HUES64 (cell line): ENCODE measurements around the gene FAM131C.

Experiments
- H3K27ac ChIP-seq: 2 replicates; pipeline ENCODE4 v1.7.0; 2013; ENCODE audit warnings: low read depth, low read length, inconsistent platforms
- H3K27me3 ChIP-seq: 2 replicates; pipeline ENCODE4 v1.6.1; 2013; ENCODE audit warnings: mild to moderate bottlenecking, low read length; ENCODE audit not compliant: insufficient read depth
- H3K36me3 ChIP-seq: 2 replicates; pipeline ENCODE4 v1.6.1; 2013; ENCODE audit warnings: mild to moderate bottlenecking, low read length; ENCODE audit not compliant: insufficient read depth
- H3K4me1 ChIP-seq: 2 replicates; pipeline ENCODE4 v1.6.1; 2013; ENCODE audit warnings: mild to moderate bottlenecking, low read length, moderate library complexity; ENCODE audit not compliant: insufficient read depth
- H3K4me3 ChIP-seq: 2 replicates; pipeline ENCODE4 v1.5.1; 2013; ENCODE audit warnings: mild to moderate bottlenecking, low read length, moderate library complexity
- H3K9ac ChIP-seq: 2 replicates; pipeline ENCODE4 v1.6.1; 2013; ENCODE audit warnings: mild to moderate bottlenecking, low read depth, low read length
- H3K9me3 ChIP-seq: 2 replicates; pipeline ENCODE4 v1.6.1; 2013; ENCODE audit warnings: low read depth, low read length; ENCODE audit not compliant: insufficient read depth
- WGBS: fragments of 150-250, 120-280 bp; methylation state at CpG from one replicate; pipeline ENCODE4 v1.1.7; 2013; ENCODE audit warnings: missing lambda C conversion rate; 5-methylcytosine and 5-hydroxymethylcytosine counted together

Gene FAM131C

GRCh38 chr1:16099412-16099811 lies 26.0 kb upstream of the FAM131C start:
- 89% methylated on average over 1 of the region's 1 CpG for WGBS
- H3K9me3 ChIP-seq: 0 out of 2 replicates have a peak, but pooled peaks cover 3% of the 10 kb centered on the region
- no peaks in the 10 kb centered on the region for H3K27me3 ChIP-seq
- H3K4me3 ChIP-seq: no peak overlapping the region
- H3K9ac ChIP-seq: no peak overlapping the region
- H3K27ac ChIP-seq: no peak overlapping the region
- H3K4me1 ChIP-seq: no peaks in the 10 kb centered on the region
- H3K36me3 ChIP-seq: no peaks in the 10 kb centered on the region

DNA sequence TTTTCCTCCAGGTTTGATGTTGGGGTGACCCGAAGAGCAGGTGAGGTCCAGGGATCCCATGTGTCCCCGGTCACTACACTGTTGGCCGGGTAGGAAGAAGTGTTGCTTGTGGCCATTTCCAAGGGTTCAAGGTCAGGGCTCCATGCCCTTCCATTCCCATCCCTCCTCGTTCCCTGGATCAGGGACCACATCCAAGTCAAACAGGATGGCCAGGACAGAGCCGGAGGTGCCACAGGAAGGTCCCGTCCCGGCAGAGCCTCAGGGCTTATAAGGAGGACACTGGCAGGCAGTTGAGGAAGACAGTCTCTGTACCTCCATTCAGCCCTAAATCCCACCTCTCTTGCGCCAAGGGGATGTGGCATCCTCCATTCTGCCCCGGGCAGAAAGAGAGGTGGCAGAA lies 22.0 kb upstream of the FAM131C start:
- no peak overlapping the region for H3K9ac ChIP-seq

GRCh38 chr1:16094453-16095158 lies 21.2 kb upstream of the FAM131C start:
- Histone ChIP-seq H3K4me3 (no peak overlapping the region), H3K9ac (no peak overlapping the region), H3K36me3 (no peaks in the 10 kb centered on the region), H3K27me3 (no peaks in the 10 kb centered on the region), H3K9me3 (no peaks in the 10 kb centered on the region), H3K27ac (no peak overlapping the region), H3K4me1 (no peaks in the 10 kb centered on the region)
- 94% methylated on average over 20 of the region's 21 CpGs for WGBS

More for the DNA sequence above, 22.0 kb upstream of the FAM131C start:
- H3K27me3 ChIP-seq: no peaks in the 10 kb centered on the region
- no peak overlapping the region for H3K4me3 ChIP-seq
- no peaks in the 10 kb centered on the region for H3K9me3 ChIP-seq
- H3K4me1 ChIP-seq: no peaks in the 10 kb centered on the region
- H3K36me3 ChIP-seq: no peaks in the 10 kb centered on the region
- no peak overlapping the region for H3K27ac ChIP-seq
- WGBS: 93% methylated on average over 9 of the region's 9 CpGs

DNA sequence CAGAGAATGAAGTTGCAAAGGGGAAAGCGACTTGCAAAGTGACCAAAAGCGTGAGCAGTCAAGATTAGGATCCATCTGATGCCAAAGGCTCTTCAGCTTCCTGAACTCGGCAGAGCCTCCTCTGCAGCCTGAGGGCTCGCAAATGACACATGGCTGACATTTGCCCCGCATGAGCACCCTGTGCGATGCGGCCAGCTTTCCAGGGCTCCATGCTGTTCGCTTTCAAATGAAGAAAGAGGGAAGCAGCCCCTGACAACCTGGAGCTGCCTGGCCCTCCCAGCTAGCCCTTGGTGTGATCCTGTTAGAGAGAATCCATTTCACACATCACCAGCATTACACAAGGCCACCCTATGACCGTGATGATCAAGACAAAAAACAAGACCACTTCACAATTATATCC lies 20.2 kb upstream of the FAM131C start:
- Histone ChIP-seq H3K27me3 (no peaks in the 10 kb centered on the region), H3K4me1 (no peaks in the 10 kb centered on the region), H3K9me3 (no peaks in the 10 kb centered on the region), H3K4me3 (no peak overlapping the region), H3K9ac (no peak overlapping the region), H3K27ac (no peak overlapping the region), H3K36me3 (no peaks in the 10 kb centered on the region)
- 59% methylated on average over 9 of the region's 9 CpGs for WGBS

- WGBS: 90% methylated on average over 9 of the region's 9 CpGs
- no peaks in the 10 kb centered on the region for H3K27me3 ChIP-seq
- H3K9me3 ChIP-seq: no peaks in the 10 kb centered on the region
- H3K4me3 ChIP-seq: no peak overlapping the region
- no peaks in the 10 kb centered on the region for H3K4me1 ChIP-seq
- no peaks in the 10 kb centered on the region for H3K36me3 ChIP-seq
- H3K9ac ChIP-seq: no peak overlapping the region
- no peak overlapping the region for H3K27ac ChIP-seq
Measured at GRCh38 chr1:16092923-16093511, 19.6 kb upstream of the FAM131C start.

DNA sequence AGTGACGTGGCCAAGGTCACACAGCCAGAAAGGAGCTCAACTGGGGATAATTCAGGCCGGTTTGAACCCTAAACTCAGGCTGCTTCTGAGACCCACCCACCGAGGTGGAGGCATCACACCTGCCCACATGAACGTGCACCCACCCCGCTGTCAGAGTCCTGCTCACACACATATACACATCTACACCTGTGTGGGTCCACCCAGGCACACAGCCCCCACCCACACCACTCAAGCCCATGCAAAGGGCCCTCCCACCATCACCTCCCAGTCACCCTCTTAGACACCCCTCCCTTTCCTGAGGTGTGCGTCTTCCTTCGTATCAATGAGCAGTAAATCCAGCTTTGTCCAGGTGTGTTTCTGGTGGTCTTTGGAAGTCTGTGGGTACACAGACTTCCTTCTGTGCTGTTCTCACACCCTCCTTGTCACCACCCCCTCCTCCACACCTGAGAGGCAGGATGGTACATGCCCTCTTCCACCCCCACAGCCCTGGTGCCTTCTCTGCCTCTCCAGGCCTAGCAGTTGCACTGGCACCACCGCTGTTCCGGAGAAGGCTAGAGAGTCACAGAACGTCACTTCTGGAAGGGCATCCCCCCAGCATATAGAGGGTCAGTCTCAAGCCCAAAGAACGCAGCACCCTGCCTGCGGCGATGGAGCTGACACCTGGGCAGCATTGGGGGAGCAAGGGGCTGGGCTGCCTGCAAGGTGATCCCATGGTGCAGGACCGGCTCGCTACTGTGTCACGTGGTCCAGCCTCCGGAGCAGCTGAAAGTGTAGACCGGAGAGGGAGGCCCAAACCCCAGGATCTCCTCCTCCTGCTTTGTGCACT lies 18.9 kb upstream of the FAM131C start:
- Histone ChIP-seq H3K36me3 (no peaks in the 10 kb centered on the region), H3K9me3 (no peaks in the 10 kb centered on the region), H3K27ac (no peak overlapping the region), H3K4me3 (no peak overlapping the region), H3K4me1 (no peaks in the 10 kb centered on the region), H3K27me3 (no peaks in the 10 kb centered on the region), H3K9ac (no peak overlapping the region)
- WGBS: 93% methylated on average over 18 of the region's 18 CpGs

GRCh38 chr1:16091296-16091695 lies 17.8 kb upstream of the FAM131C start:
- Histone ChIP-seq H3K9ac (no peak overlapping the region), H3K36me3 (no peaks in the 10 kb centered on the region), H3K27me3 (no peaks in the 10 kb centered on the region), H3K4me1 (no peaks in the 10 kb centered on the region), H3K27ac (no peak overlapping the region), H3K4me3 (no peak overlapping the region), H3K9me3 (no peaks in the 10 kb centered on the region)
- WGBS: 88% methylated on average over 8 of the region's 8 CpGs

DNA sequence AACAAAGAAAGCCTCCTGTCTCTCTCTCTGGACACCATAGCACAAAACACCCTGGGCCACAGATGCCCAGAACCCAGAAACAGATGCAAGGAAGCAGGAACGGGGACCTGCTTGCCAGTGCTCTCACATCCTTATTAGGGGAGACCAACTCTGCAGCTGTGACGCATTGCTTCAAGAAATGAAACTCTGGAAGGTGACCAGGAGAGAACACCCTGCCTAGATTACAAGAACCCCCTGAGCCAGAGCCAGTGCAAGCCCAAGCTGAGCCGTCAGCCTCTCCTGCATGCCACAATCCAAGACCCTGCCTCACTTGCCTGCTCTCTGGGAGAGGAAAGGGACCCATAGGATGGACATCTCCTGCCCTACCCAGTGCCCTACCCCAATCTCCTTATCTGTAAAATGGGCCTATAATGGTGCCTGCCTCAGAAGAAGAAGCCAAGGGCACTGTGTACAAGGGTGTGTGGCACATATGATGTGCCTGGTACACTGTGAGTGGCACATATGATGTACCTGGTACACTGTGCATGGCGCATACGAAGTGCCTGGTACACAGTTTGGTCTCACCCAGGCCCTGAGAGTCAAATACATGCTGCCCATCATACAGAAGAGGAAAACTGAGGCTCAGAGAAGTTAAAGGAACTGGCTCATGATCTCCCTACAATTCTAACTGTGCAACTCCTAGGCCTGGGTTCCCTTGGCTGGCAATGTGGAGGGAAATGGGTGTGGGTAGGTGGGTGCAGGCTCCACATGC lies 16.8 kb upstream of the FAM131C start:
- no peak overlapping the region for H3K4me3 ChIP-seq
- no peak overlapping the region for H3K27ac ChIP-seq
- H3K9me3 ChIP-seq: no peaks in the 10 kb centered on the region
- no peak overlapping the region for H3K9ac ChIP-seq
- H3K36me3 ChIP-seq: no peaks in the 10 kb centered on the region
- WGBS: 92% methylated on average over 5 of the region's 5 CpGs
- no peaks in the 10 kb centered on the region for H3K27me3 ChIP-seq
- no peaks in the 10 kb centered on the region for H3K4me1 ChIP-seq

DNA sequence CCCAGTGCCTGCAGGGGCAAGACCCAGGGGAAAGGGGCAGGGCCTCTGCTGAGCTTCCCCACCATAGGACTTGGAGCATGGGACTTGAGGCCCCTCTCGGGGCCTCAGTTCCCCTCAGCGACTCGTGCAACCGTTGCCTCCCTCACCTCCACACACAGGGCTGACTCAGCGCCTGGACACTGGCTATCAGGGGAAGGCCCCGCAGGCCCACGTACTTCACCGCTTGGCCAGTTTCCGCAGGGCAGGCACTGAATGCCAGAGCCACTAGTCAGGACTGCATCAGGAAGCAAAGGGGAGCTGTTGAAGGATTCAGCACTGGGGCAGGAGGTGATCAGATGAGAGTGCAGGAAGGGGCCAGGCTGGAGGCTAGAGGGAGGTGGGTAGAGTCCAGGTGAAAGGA lies 15.5 kb upstream of the FAM131C start:
- Histone ChIP-seq H3K36me3 (no peaks in the 10 kb centered on the region), H3K27ac (no peak overlapping the region), H3K4me1 (no peaks in the 10 kb centered on the region), H3K4me3 (no peak overlapping the region), H3K27me3 (no peaks in the 10 kb centered on the region), H3K9me3 (no peaks in the 10 kb centered on the region), H3K9ac (no peak overlapping the region)
- WGBS: 86% methylated on average over 9 of the region's 9 CpGs

DNA sequence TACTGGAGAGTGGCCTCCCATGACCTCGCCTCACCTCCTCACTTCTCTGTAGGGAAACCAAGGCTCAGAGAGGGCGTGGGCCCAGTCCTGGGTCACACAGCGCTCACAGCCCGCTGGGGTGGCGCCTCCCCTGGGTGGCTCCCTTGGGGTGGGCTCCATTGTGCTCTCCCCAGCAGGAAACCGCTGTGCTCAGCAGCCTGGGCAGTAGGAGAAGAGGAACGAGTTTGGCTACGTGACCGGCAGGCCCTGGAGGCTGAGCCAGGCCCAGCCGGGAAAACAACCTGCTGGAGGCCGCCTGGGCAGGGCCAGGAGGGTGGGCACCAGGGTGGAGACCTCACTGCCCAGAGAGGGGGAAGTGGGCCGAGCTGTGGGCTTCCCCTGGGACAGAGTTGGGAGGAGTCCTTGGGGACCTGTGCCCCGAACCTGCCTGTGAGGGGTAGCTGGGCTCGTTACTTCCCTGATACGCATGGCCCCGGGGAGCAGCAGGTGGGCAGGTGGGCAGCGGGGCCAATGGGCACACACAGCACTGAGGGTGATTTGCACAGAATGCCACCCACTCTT lies 15.0 kb upstream of the FAM131C start:
- WGBS: 89% methylated on average over 17 of the region's 17 CpGs
- no peak overlapping the region for H3K9ac ChIP-seq
- H3K4me3 ChIP-seq: no peak overlapping the region
- no peaks in the 10 kb centered on the region for H3K9me3 ChIP-seq
- H3K36me3 ChIP-seq: no peaks in the 10 kb centered on the region
- no peaks in the 10 kb centered on the region for H3K27me3 ChIP-seq
- no peaks in the 10 kb centered on the region for H3K4me1 ChIP-seq
- no peak overlapping the region for H3K27ac ChIP-seq
